Fibroblast of skin of right quadriceps (primary cell): Measurements from ENCODE around the gene PCGF5.
A peak's percentile ranks its signal among the peaks of the same experiment; 100 is the strongest.
"Not testable (repeated sequence)": the region's sequence is repeated elsewhere in the genome, so short reads cannot be mapped to it uniquely, and the experiment has no call there.

ENCODE experiments used
- DNase-seq: peaks from one replicate; pipeline ENCODE4 v3.0.0-alpha.2; 2013

PCGF5 gene

DNA sequence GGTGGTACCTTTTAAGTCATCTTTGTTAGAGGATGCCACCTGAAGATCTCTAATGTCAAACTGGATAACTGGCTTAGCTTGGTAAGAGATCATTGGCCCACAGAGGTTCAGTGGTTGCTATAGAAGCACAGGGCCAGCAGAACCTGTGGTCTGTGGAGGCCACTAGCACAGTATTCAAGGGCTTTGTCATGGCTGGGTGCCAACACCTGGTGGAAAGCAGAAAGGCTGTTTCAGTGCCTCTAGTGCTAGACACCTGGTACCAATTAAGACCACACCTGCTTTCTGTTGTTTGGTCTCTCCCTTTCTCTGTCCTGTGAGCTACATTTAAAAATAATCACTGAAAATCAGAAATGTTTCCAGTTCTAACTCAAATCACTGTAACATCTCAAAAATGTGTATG, 10.0 kb upstream of the PCGF5 start:
- DNase-seq, result no peak

DNA sequence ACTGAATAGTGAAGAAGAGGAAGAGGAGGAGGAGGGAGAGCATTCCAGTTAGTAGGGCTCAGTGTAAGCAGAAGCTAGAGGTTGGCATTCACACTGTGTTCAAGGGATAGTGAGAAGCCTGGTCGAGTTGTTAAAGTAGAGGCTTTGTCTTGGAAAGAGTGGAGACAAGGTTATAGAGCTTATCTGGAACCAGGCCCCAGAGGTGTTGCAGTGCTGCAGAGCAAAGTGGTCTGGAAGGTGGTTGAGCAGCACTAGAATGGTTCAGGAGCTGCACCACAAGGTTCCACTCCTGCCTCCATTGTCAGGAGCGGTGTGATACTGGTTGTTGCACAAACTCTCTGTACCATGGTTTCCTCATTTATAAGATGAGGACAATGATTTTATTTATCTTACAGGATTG, 8.8 kb upstream of the PCGF5 start:
- DNase-seq, result no peak

DNA sequence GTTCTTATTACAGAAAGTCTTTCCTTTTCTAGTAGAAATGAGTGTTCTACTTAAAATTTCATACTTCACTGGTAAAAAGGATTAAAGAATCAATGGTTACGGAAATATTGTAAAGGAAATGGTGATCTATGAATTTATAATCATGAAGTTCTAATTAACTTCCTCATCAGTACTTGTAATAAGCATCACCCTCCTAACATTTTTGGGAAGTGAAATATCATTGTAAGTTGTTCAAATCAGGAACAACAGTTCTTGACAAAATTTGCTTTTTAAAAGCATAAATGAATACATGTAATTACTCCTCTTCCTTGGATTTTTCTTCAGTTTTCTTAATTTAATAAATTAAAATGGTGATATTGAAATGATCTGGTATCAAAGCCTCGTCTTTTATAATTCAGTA, 5.6 kb upstream of the PCGF5 start:
- no peak for DNase-seq

DNA sequence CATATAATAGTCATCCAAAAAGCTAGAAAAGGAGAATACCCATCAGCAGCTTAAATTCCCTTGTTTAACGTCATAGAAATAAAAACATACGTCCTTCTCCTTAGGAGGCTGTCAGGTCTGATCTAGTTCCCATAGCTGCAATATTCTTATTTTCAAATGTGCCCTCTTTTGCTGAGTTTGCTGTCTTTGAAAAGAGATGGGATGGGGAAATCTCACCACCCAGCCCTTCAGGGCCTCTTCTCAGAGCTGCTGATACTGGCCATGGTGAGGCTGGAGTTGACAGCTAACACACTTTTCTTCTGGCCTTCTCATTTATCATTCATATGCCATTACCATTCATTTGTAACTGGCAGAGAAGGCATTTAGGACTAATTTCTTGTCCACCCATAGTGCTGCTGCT, 5.1 kb upstream of the PCGF5 start:
- DNase-seq, result no peak

DNA sequence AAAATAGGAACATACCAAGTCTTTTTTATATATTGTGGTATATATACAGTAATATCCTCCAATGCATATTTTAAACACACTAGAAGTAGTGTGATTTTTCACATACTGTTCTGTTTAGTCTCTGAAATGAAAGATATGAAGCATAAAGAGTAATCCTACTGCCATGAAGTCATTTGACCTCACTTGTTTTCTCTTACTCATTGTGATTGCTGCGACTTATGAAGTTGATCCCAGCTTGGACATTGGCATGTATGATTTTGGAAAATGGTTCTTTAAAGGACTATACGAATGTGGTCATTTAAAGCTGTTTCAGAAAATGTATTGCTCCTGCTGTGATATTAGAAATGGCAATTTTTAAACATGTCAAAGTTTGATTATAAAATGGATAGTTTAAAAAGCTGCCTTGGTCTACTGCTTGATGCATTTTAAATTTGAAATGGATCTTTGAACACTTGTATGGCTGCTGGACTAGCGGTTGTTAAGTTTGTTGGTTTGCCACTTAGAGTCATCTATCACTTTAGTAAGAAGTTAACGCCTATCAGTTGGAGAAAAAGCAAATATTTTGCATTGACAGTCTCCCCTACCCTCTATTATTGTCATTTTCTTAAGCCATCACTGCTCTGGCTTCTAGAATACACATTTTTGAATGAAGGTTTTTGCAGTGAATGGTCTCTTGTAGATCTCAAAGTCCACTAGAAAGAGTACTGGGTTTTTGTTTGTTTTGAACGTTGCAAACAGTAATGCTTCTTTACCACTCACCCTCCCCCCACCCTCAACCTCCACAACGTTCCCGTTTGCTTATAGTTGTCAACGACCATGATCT, 881 bp upstream of the PCGF5 start:
- no peak for DNase-seq

DNA sequence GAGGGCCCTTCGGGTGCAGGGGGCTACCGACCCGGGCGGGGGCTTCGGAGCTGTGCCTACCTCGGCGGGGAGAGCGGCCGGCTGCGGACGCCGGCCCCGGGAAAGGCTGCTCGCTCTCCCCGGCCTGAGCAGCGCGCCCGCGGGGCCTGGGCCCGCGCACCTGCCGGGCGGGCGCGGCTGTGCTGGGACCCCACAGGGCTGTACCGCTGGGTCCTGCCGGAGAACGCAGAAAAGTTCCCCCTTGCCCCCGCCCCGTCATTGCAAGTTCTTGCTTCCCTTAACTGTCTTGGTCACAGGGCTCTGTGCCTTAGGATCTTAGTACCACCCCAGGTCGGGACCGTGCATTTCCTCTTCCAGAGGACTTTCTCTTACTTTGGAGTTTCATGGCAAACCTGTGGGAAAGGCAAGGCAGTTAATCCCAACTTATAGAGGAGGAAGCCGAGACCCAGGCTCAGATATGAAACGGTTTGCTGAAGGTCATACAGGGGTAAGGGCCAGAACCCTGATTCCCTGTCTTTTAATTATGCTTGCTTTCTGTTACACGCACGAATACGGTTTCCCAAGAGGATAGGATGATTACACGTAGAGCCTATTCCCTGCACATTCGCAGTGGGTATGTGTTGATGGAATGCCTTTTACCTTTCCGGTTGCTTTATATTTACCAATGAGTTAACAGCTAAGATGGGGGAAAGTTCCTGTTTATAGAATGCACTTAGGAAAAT, 652 bp downstream of the PCGF5 start:
- DNase-seq, result peak; percentile 9

DNA sequence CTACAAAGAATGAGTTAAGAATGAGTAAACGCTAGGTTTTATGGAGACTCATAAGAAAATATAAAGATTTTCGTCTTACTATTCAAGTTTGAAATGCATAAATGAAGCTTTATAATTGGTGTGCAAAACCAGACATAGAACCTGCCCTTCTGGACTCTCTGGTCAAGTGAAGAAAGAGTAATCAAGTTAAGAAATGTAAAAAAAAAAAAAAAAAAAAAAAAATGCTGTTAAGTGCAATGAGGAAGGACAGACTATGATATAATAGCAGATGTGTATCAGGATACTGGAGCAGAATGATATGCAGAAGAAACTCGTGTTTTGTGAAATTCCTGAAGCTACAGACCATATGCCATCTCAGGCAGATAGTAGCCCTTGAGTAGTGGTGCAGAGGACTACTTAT, 5.6 kb downstream of the PCGF5 start:
- DNase-seq, result no peak

DNA sequence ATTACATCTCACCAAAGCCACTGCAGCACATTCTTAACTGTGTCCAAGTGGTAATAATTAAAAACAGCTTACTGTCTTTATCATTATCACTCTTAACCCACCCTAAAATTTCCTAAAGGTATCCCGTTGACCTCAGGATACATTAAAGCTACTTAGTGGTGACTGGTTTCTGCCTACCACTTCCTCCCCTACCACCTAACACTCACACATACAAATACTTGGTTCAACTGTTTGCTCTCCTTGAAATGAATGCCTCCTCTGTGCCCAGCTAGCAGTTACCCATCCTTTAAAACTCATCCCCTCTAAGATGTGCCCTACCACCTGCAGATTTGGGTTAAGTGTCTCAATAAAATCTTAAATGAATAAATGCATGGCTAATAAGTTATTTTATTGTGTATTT, 7.1 kb downstream of the PCGF5 start:
- DNase-seq, result no peak

DNA sequence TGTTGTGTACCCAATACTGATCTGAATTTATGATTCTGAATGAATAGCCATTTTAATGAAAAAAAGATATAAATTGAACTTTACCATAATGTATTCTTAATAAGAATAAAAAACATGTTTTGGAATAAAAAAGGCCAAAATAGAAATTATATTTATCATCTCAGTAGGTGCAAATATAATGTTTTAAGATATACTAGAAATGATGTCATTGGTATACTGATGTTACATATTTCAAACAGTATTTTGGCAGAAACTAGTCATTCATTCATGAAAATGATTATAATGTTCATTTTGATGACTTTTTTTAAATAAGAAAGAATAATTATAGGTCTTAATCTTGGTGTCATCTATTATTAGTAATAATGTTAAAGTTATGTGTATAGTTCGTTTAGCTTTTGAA, 9.2 kb downstream of the PCGF5 start:
- no peak for DNase-seq

DNA sequence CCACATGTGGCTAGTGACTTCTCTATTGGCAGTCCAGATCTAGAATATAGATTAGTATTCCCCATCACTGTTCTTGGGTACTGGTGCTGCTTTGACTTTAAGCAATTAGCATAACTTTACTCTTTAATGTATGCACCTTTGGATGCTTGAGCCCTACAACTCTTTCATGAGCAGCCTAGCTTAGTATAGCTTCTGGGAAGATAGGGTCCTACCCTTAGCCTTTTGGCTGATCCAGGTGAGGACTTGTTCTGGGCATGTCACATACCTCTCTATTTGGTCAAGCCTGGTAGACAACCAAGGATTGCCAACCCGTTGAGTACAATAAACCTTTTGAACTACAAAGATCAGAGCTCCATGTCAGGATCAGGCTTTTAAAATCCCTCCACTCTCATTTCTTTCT, 17.7 kb downstream of the PCGF5 start:
- DNase-seq, result no peak

DNA sequence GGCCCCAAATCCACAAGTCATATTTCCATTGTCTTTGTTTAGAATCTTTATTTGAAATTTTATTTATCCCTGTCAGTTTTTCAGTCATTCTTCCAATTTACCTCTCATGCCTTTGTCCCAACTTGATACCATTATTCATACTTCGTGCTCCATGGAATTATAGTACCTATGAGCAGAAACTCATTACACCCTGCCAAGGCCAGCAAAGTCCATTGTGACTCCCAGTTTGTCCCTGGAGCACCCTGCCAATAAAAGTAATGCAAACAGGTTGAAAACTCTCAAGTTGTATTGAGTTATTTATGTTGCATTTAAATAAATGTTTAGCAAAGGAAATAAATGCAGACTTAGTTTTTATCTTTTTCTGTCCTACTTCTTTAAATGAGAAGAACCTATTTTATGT, 19.3 kb downstream of the PCGF5 start:
- no peak for DNase-seq

DNA sequence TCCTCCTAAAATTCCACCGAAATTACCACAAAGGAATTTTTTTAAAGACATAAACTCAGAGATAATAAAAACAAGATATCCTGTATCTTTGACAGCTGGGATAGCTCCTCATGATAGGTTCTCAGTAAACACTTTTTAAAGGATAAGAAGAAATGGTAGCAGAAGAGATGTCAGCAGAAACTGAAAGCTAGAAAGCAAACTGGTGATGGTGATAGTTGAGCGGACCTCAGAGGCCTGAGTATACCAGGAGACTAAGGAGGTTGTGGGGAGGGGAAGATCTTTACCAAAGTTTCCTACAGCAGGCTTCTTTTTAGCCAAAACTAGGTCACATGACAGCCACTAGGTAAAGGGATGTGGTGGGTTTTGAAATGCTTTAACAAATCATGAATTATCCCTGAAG, 22.5 kb downstream of the PCGF5 start:
- no peak for DNase-seq

DNA sequence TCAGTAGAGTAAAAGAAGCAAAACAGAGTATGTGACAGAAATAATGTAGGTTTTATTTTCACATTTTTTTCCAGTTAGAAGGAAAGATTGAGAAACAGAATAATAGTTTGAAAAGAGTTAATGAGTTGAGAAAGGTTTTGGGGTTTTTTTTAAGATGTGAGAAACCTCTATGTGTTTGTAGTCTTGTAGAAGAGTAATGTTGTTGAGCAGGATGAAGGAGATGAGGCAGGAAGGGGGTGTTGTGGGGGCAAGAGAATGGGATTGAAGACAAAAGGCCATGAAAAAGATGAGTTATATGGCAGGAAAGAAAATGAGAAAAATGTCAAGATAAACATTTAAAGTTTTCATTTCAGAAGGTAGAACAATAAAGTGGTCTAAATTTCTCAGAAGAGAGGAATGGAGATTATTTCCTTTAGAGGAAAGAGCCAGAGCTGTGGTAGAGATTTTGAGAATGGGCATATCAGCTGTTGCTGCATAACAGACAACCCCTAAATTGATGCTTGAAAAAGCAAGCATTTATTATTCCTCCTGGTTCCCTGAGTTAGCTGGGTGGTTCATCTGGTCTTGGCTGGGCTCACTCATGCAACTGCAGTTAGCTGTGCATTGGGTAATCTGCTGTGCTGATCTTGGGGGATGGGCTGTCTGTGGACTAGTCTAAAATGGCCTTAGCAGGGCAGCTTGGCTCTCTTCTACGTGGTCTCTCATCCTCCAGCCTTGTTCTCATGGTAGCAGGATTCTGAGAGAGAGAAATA, 27.1 kb downstream of the PCGF5 start:
- peak; percentile 23 for DNase-seq

DNA sequence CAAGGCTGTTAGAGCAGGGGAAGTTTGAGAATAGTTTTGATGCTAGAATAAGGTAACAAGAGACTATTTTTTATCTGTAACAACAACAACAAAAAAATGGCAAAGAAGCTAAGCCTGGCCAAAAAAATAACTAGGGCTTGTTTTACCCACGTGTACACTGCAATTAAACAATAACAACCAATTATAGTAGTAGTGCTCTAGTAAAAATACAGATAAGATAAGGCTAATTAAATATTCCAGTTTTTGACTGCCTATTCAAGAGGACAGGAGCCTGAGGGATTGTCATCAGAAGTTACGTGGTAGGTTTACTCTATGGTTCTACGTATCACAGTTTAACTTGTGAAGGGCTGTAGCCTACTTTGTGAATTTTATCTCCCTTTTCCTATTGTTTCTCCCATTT, 29.2 kb downstream of the PCGF5 start:
- DNase-seq, result no peak

DNA sequence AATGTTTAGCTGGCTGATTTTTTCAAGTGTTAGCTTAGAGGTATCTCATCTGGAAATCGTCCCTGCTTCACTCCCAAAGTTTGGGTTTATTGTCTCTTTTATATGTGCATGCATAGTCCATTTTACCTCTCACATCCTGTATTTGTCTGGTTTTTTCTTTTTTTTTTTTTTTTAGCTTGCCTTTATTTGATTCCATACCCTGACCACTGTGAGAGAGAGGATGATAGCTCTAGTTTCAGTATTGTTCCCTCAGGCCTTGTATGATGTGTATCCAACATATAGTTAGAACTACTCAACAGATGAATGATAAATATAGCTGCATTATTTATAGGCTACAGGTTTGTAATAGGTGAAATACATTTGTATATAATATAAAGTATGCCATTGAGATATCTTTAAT, 29.9 kb downstream of the PCGF5 start:
- no peak for DNase-seq

DNA sequence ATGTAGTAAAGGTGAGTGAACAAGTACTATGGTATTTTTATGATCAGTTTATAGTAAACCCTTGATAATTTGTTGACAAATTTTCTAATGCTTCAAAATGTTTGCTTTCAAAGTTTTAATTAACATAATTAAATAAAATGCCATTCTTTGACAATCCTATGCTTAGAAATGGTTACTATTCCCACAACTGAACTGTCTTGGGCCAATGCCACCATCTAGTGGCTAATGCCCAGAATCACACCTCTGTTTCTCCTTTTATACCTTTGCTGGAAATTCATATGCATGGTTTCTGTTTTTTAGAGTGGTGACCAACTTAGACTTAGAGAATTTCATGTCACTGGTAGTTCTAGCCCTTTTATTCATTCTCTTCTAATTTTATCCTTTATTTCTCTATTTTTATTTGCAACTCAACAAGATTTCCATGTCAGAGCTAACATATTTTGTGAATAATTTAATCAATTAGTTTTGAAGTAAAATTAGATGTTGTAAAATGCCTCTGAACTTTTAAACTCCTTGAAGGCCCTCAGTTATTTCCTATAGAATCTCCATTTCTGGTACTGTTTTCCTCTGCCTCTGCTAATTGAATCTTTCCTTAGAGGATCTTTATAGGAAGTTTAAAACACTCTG, 31.1 kb downstream of the PCGF5 start:
- DNase-seq, result peak; percentile 61

DNA sequence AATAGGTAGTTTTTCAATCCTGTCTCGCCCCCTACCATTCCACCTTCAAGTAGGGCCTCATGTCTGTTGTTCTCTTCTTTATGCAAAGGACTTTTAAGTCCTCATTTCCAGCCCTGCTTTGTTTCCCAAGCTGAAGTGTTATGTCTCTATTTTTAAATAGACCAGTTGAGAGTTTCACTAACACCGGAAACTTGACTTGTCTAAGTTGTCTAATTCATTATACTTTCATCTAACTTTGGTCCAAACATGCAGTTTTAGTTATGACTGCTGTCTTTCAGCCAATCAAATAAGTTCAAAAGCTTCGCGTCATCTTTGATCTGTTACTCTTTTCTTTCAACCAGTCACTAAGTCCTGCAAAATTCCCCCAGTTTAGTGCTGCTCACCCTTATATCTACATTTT, 32.8 kb downstream of the PCGF5 start:
- no peak for DNase-seq

DNA sequence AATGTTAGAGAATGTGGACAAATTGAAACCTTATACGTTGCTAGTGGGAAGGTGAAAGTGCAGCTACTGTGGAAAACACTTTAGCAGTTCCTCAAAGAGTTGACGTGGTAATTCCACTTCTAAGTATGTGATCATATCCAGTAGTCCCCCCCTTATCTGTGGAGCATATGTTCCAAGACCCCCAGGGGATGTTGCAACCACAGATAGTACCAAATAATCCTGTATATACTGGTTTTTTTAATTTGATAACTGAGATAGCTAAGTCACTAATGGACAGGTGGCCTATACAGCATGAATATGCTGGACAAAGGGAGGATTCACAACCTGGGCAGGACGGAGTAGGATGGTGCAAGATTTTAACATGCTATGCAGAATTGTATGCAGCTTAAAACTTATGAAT, 36.8 kb downstream of the PCGF5 start:
- DNase-seq, result no peak

DNA sequence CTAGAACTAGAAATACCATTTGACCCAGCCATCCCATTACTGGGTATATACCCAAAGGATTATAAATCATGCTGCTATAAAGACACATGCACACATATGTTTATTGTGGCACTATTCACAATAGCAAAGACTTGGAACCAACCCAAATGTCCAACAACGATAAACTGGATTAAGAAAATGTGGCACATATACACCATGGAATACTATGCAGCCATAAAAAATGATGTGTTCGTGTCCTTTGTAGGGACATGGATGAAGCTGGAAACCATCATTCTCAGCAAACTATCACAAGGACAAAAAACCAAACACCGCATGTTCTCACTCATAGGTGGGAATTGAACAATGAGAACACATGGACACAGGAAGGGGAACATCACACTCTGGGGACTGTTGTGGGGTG, 40.0 kb downstream of the PCGF5 start:
- DNase-seq, result not testable (repeated sequence)

DNA sequence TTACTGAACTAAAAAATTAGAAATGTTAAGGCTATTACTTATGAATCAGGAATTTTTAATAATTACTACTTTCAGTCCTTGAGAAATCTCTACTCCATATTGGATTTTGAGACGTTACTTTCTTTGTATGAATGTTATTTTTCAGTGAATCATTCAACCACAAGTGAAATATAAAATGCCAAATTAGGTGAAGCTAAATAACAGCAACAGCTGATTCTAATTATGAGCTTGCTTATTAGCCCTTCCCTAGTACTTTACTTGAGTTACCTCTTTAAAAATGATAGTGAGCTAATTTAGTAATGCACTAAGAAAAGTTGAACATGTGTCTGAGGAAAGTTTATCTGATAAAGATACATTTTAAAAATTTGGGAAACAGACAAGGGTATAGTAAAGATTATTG, 51.4 kb downstream of the PCGF5 start:
- DNase-seq, result peak; percentile 89

DNA sequence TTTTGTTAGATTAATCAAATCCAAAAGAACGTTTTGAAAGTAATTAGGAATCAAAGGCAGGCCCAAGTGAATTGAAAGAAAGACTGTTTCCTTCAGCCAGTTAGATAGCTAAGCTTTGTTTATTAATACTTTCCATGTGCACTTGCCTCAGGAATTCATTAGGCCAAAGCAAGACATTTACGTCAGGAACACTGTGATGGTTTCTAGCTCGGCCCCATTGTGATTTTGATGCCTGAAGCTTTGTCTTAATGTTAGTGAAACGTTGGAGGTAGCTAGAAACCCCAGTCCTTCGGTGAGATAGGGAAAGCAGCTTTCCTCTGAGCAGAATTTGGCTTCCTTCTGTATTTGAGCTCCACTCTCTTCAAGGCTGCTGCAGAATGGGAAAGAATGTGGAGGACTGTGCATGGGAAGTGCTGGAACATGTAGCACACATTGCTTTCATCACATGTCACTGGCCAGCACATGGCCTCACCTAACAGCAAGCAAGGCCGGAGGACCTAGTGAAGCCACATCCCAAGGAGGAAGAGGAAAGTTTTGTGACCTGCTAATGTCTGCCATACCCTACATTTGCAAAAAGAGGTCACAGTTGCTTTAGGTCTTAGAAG, 64.1 kb downstream of the PCGF5 start:
- no peak for DNase-seq

DNA sequence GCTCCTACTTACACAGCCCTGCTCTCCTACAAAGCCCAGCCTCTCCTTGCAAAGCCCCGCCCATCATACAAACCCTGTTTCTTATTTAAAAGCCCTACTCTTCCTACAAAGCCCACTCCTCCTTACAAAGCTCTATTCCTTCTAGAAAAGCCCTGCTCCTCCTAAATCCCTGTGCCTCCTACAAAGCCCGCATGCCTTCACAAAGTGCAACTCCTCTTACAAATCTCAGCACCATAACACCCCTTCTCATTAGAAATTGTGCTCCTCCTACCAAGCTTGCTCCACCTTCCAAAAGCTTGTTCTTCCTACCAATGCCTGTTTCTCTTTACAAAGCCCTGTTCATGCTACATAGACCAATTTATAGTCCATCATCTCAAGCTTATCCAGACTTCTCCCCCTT, 66.1 kb downstream of the PCGF5 start:
- DNase-seq, result no peak

DNA sequence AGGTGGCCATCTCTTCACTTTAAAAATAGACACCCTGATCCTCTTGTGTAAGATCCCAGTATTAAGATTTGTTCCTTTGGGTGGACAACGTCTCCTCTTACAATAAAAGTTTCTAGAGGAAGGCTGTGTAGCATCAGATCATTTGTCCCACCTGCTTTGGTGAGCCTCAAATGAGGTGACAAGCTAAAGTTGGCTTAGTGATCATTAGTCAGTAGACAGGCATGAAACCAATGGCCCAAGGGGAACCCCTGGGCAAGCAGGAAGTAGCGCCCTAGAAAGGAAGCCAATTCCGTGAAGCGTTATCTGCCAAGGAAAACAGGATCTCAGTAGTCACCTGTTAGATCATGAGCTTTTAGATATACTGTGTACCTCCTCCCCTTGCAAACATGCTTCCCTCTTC, 66.8 kb downstream of the PCGF5 start:
- DNase-seq, result no peak
